ENCODE results near the gene SLX4IP. TPM values are rescaled to one million over a fixed set of nuclear protein-coding genes. Genes with fewer than 3 reads are reported as not detected.
A peak's percentile ranks its signal among the peaks of the same experiment; 100 is the strongest.

SLX4IP gene
- total RNA-seq, 6 experiments from 2014 or later: 4.1 to 4.8 (median 4.5) TPM

- no peaks in the 10 kb centered on the region for H3K9me3 Mint-ChIP-seq
- no peak overlapping the region for H3K27ac Mint-ChIP-seq
- H3K4me1 Mint-ChIP-seq (ENCODE audit: low read depth): peaks cover 35% of the 10 kb centered on the region
- H3K27me3 Mint-ChIP-seq (ENCODE audit: insufficient read depth): no peaks in the 10 kb centered on the region; the same call in 1 of the 2 replicates
- no peak overlapping the region for H3K4me3 Mint-ChIP-seq
- TF ChIP-seq CTCF (IDR thresholded peaks at IDR 0.05): no peak
- H3K36me3 Mint-ChIP-seq (ENCODE audit: low read depth): 0 out of 2 replicates have a peak, but pooled peaks cover 4% of the 10 kb centered on the region
- DNase-seq: no peak
Measured at GRCh38 chr20:10527781-10528180, 92.7 kb downstream of the SLX4IP start.

DNA sequence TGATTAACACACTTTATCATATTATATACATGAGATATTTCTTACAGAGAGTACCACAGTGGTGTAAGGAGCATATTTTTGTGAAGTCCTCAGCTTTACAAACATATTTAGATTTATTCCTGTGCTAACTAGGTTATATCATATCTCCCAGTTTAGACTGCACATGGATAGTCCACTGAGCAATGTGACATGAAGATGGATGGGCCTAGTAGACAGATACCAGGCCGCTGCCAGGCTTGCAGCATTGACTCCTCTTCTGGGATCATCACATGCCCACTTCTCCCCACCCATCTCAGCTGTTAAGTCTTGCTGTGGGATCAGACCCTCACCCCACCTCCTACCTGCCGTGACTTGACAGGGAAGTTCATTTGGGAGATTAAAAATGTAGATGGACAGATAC, 95.8 kb downstream of the SLX4IP start:
- no peaks in the 10 kb centered on the region for H3K27me3 Mint-ChIP-seq (ENCODE audit: insufficient read depth)
- TF ChIP-seq CTCF (IDR thresholded peaks at IDR 0.05): no peak
- peaks cover 9% of the 10 kb centered on the region for H3K4me1 Mint-ChIP-seq (ENCODE audit: low read depth)
- H3K27ac Mint-ChIP-seq: no peak overlapping the region
- DNase-seq: no peak
- no peak overlapping the region for H3K4me3 Mint-ChIP-seq
- H3K36me3 Mint-ChIP-seq (ENCODE audit: low read depth): 0 out of 2 replicates have a peak, but pooled peaks cover 3% of the 10 kb centered on the region
- no peaks in the 10 kb centered on the region for H3K9me3 Mint-ChIP-seq

- no peak overlapping the region for H3K27ac Mint-ChIP-seq
- H3K4me3 Mint-ChIP-seq: no peak overlapping the region
- H3K4me1 Mint-ChIP-seq (ENCODE audit: low read depth): peaks cover 9% of the 10 kb centered on the region
- H3K36me3 Mint-ChIP-seq (ENCODE audit: low read depth): no peaks in the 10 kb centered on the region
- H3K9me3 Mint-ChIP-seq: no peaks in the 10 kb centered on the region
- H3K27me3 Mint-ChIP-seq (ENCODE audit: insufficient read depth): no peaks in the 10 kb centered on the region
- TF ChIP-seq CTCF (IDR thresholded peaks at IDR 0.05): no peak
- no peak for DNase-seq
Measured at GRCh38 chr20:10531848-10532247, 96.7 kb downstream of the SLX4IP start.

DNA sequence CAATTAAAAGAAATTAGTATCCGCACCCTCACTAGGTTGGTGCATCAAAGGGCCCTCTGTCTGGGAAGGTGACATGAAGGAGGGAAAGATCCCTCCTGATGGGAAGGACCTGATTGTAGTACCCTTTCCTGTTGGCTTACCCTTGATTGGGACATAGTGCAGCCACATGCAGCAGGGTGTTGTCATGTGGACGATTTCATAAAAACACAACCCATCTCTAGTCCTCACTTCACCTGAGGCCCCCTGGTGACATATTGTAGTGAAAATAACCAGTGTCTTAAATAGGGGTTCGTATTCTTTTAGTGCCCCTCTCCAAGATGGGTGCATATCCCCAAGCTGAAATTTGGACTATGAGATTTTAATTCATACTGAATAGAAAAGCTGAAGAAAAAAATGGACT, 97.3 kb downstream of the SLX4IP start:
- no peak for DNase-seq
- H3K27ac Mint-ChIP-seq: no peak overlapping the region

GRCh38 chr20:10536531-10536930, 101.4 kb downstream of the SLX4IP start:
- Mint-ChIP-seq H3K27me3 (ENCODE audit: insufficient read depth) (no peaks in the 10 kb centered on the region), H3K4me1 (ENCODE audit: low read depth) (peaks cover 42% of the 10 kb centered on the region), H3K27ac (no peak overlapping the region), H3K4me3 (no peak overlapping the region), H3K36me3 (ENCODE audit: low read depth) (no peaks in the 10 kb centered on the region), H3K9me3 (no peaks in the 10 kb centered on the region)
- no peak for DNase-seq
- TF ChIP-seq CTCF (IDR thresholded peaks at IDR 0.05): peak; percentile 66

More for the DNA sequence above, 97.3 kb downstream of the SLX4IP start:
- Mint-ChIP-seq H3K4me3 (no peak overlapping the region), H3K9me3 (no peaks in the 10 kb centered on the region), H3K36me3 (ENCODE audit: low read depth) (no peaks in the 10 kb centered on the region), H3K27me3 (ENCODE audit: insufficient read depth) (no peaks in the 10 kb centered on the region), H3K4me1 (ENCODE audit: low read depth) (peaks cover 10% of the 10 kb centered on the region)
- no peak for TF ChIP-seq CTCF (IDR thresholded peaks at IDR 0.05)

Data from HFFc6 (cell line).